Lung (tissue), 12 donors: ENCODE results near the gene MPV17. TPM values are rescaled to one million over a fixed set of nuclear protein-coding genes. Genes with fewer than 3 reads are reported as not detected.
"Not testable (repeated sequence)": the region's sequence is repeated elsewhere in the genome, so short reads cannot be mapped to it uniquely, and the experiment has no call there.

ENCODE experiments used
- ATAC-seq: fragments of 200-7000 bp; cut with Tn5 transposase; one replicate; pipeline ENCODE4 v1.9.1; 2020; ENCODE audit warnings: moderate number of reproducible peaks; ENCODE audit not compliant: insufficient read depth, low FRiP score
- DNase-seq, 3 donors: peaks; one replicate each; pipeline ENCODE4 v3.0.0-alpha.2; 2013 to 2017
- H3K27ac ChIP-seq, 2 donors: one replicate each; pipeline ENCODE4 v1.5.1; 2013; ENCODE audit warnings: mild to moderate bottlenecking in 2 of 2, moderate library complexity in 2 of 2, control low read depth in 1 of 2, inconsistent platforms in 1 of 2, low read depth in 1 of 2, low read length in 1 of 2
- H3K27me3 ChIP-seq, 3 donors: one replicate each; pipeline ENCODE4 v1.5.1; 2013; ENCODE audit warnings: low read length in 2 of 3; ENCODE audit not compliant: control insufficient read depth in 3 of 3, insufficient read depth in 3 of 3
- H3K36me3 ChIP-seq, 4 donors: one replicate each; pipeline ENCODE4 v1.5.1; 2013; ENCODE audit warnings: low read length in 4 of 4, mild to moderate bottlenecking in 1 of 4, moderate library complexity in 1 of 4; ENCODE audit not compliant: control insufficient read depth in 4 of 4, insufficient read depth in 4 of 4
- H3K4me1 ChIP-seq, 5 donors: one replicate each; pipeline ENCODE4 v1.5.1; 2013; ENCODE audit warnings: low read length in 5 of 5, mild to moderate bottlenecking in 2 of 5, moderate library complexity in 1 of 5; ENCODE audit not compliant: control insufficient read depth in 5 of 5, insufficient read depth in 5 of 5
- H3K4me3 ChIP-seq: one replicate; pipeline ENCODE4 v1.5.1; 2013; ENCODE audit warnings: mild to moderate bottlenecking, control low read depth, moderate library complexity
- H3K9ac ChIP-seq, 2 donors: one replicate each; pipeline ENCODE4 v1.5.1; 2013; ENCODE audit warnings: low read length in 2 of 2, control low read depth in 1 of 2; ENCODE audit not compliant: insufficient read depth in 1 of 2
- H3K9me3 ChIP-seq, 4 donors: one replicate each; pipeline ENCODE4 v1.5.1; 2013; ENCODE audit warnings: low read length in 3 of 4, mild to moderate bottlenecking in 1 of 4, moderate library complexity in 1 of 4; ENCODE audit not compliant: control insufficient read depth in 4 of 4, insufficient read depth in 3 of 4
- WGBS, 2 donors: extraction: QIAGEN DNeasy Blood & Tissue Kit; methylation state at CpG; one replicate each; pipeline ENCODE4 v1.1.7; 2013; 5-methylcytosine and 5-hydroxymethylcytosine counted together
- polyA plus RNA-seq, 2 donors: library from polyadenylated mRNA; stranded (reverse); fragments of 200-250 nt; gene quantifications; one replicate each; pipeline ENCODE4 v1.2.1, GENCODE V29; 2013
- total RNA-seq, 2 donors: library from RNA; depleted of rRNA in 1 of 2; stranded (reverse); fragments of >200 nt in 1 of 2; gene quantifications; one replicate each; pipeline ENCODE4 v1.2.1, GENCODE V29; 2014 to 2021
- TF ChIP-seq, protein P1 (sequence below): IDR thresholded peaks from 2 replicates; pipeline ENCODE4 v1.5.1; 2012; ENCODE audit warnings: mild to moderate bottlenecking; ENCODE audit errors: control extremely low read depth, extremely low read depth
- donor health status: control.
- donor health status: control.
- donor health status: Bipolar disorder and iron deficiency.
- donor health status: healthy.
- donor health status: DM: yes; HTN: yes; CAD: no.

The MPV17 gene
- total and polyA plus RNA-seq, 4 donors = 42.1 to 224 (median 98.7) TPM

DNA sequence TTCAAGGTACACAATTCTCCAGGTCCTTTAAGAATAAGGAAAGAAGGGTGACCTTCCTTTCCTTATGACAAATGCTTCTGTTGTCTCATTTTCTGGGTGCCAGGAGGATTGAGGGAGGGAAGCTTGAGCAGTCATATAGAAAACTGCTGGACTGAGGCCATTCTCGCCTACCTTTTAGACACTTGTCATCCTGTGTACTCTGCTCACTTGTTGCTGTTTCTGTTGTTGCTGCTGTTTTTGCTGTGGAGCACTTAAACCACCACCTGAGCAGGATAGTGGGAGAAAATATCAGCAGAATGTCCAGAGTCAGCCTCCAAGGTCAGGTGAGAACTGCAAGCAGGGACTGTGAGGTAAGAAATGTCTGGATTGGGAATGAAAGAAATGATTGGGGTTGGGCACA lies 44.9 kb downstream of the MPV17 start:
- no peaks in the 10 kb centered on the region for H3K36me3 ChIP-seq
- TF ChIP-seq, protein P1, sequence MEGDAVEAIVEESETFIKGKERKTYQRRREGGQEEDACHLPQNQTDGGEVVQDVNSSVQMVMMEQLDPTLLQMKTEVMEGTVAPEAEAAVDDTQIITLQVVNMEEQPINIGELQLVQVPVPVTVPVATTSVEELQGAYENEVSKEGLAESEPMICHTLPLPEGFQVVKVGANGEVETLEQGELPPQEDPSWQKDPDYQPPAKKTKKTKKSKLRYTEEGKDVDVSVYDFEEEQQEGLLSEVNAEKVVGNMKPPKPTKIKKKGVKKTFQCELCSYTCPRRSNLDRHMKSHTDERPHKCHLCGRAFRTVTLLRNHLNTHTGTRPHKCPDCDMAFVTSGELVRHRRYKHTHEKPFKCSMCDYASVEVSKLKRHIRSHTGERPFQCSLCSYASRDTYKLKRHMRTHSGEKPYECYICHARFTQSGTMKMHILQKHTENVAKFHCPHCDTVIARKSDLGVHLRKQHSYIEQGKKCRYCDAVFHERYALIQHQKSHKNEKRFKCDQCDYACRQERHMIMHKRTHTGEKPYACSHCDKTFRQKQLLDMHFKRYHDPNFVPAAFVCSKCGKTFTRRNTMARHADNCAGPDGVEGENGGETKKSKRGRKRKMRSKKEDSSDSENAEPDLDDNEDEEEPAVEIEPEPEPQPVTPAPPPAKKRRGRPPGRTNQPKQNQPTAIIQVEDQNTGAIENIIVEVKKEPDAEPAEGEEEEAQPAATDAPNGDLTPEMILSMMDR = no peak
- 86 to 92% methylated on average over 1 of the region's 1 CpG for WGBS, 2 donors
- no peak overlapping the region for H3K9ac ChIP-seq
- no peak for ATAC-seq
- peaks cover 0 to 18% (median 6%) of the 10 kb centered on the region in 3 donors for H3K27me3 ChIP-seq
- H3K27ac ChIP-seq = no peak overlapping the region
- no peak for DNase-seq
- H3K9me3 ChIP-seq = no peaks in the 10 kb centered on the region
- peaks cover 0 to 9% (median 0%) of the 10 kb centered on the region in 5 donors for H3K4me1 ChIP-seq
- H3K4me3 ChIP-seq = no peak overlapping the region

GRCh38 chr2:27275211-27276150 lies 47.4 kb downstream of the MPV17 start, which contains the start of gene DNAJC5G:
Gene DNAJC5G (plus strand): TSS chr2:27275433. CDS start chr2:27276729, 1,296 bp downstream.
- Histone ChIP-seq H3K27ac (no peak within 1 kb of the TSS), H3K4me1 (peaks cover 0 to 6% (median 0%) of the 10 kb centered on the region in 5 donors), H3K9ac (no peak within 1 kb of the TSS), H3K27me3 (peaks cover 0 to 18% (median 6%) of the 10 kb centered on the region in 3 donors), H3K36me3 (no peaks in the 10 kb centered on the region), H3K4me3 (no peak within 1 kb of the TSS), H3K9me3 (no peaks in the 10 kb centered on the region)
- ATAC-seq (no peak), DNase-seq (no peak)
- TF ChIP-seq, protein P1 = no peak
- 80 to 88% methylated on average over 39 of the region's 39 CpGs for WGBS, 2 donors

DNA sequence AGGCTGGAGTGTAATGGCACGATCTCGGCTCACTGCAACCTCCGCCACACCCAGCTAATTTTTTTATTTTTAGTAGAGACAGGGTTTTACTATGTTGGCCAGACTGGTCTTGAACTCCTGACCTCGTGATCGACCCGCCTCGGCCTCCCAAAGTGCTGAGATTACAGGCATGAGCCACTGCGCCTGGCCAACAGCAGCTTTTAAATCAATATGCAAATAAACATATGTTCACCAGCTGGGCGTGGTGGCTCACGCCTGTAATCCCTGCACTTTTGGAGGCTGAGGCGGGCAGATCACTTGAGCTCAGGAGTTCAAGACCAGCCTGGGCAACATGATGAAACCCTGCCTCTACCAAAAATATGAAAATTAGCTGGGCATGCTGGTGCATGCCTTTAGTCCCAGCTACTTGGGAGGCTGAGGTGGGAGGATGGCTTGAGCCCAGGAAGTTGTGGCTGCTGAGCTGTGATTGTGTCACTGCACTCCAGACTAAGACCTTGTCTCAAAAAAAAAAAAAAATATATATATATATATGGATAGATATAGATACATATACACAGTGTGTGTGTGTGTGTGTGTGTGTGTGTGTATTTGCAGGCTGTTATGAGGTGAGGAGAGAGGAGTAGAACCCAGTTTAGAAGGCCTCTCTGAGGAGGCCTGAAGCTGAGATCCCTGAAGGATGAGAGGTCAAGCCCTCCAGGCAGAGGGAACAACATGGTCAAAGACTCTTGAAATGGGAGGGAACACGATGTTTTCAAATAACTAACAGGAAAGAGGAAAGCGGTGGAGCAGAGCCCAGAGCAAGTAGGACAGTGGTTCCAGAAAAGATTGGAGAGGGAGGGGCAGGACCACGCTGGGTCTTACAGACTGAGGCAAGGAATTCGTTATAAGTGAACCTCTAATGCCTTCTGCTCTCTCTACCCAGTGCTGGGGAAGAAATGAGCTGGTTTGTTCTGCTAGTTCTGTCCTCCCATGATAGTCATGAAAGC lies 50.1 kb downstream of the MPV17 start:
- peak overlapping the region in 1 of 2 donors; percentile 84 for H3K27ac ChIP-seq
- 80 to 86% methylated on average over 15 of the region's 15 CpGs for WGBS, 2 donors
- not testable (repeated sequence) for H3K4me1 ChIP-seq, H3K9me3 ChIP-seq, ATAC-seq, DNase-seq, H3K9ac ChIP-seq, H3K36me3 ChIP-seq, H3K4me3 ChIP-seq
- peaks cover 0 to 23% (median 17%) of the 10 kb centered on the region in 3 donors for H3K27me3 ChIP-seq
